ENCODE measurements around the gene PRCC. TPM values are rescaled to one million over a fixed set of nuclear protein-coding genes. Genes with fewer than 3 reads are reported as not detected.

PRCC gene
- total and polyA plus RNA-seq, 2 of the 4 experiments (the other 2 are of a cell fraction), result 10.6 to 59.6 TPM

- Histone ChIP-seq H2BK15ac (ENCODE audit: low read depth, low read length) (no peak overlapping the region), H3K27me3 (ENCODE audit: control insufficient read depth, insufficient read depth, low read length) (no peaks in the 10 kb centered on the region), H3K4me3 (ENCODE audit: insufficient read depth, low read depth, low read length) (peak overlapping the region; percentile 21; the same call in 1 of the 2 replicates), H2AFZ (replicated peaks; ENCODE audit: low read length, poor library complexity) (peak overlapping the region; percentile 55), H3K23ac (ENCODE audit: low read depth, low read length) (no peak overlapping the region), H4K8ac (ENCODE audit: low read depth in 2 of 2, low read length in 2 of 2) (no peak overlapping the region; a peak in 1 of 4 replicates), H3K4ac (ENCODE audit: low read depth, low read length) (no peak overlapping the region), H3K4me2 (ENCODE audit: low read depth, low read length) (peak overlapping the region; percentile 85), H2AK5ac (ENCODE audit: low read depth, low read length) (peak overlapping the region; percentile 37), H2BK120ac (ENCODE audit: low read depth, low read length) (no peak overlapping the region), H4K20me1 (ENCODE audit: insufficient read depth, low read length) (peaks cover 40% of the 10 kb centered on the region), H3K56ac (ENCODE audit: extremely low read depth, insufficient read depth, low read length) (no peak overlapping the region), H4K91ac (ENCODE audit: insufficient read depth, low read depth, low read length) (no peak overlapping the region), H3K9me3 (ENCODE audit: control insufficient read depth, insufficient read depth, low read length) (no peaks in the 10 kb centered on the region), H3K36me3 (ENCODE audit: control insufficient read depth, insufficient read depth, low read length) (peaks cover 30% of the 10 kb centered on the region), H3K14ac (replicated peaks; ENCODE audit: low read depth, low read length) (no peak overlapping the region), H2BK5ac (ENCODE audit: low read depth, low read length, poor library complexity, severe bottlenecking) (no peak overlapping the region), H2BK20ac (ENCODE audit: low read depth, low read length) (no peak overlapping the region), H3K18ac (ENCODE audit: low read depth, low read length) (no peak overlapping the region), H3K79me1 (ENCODE audit: low read depth in 1 of 2, low read length in 2 of 2) (peaks cover 28 to 80% of the 10 kb centered on the region in 2 experiments), H3K9ac (ENCODE audit: low read depth, low read length) (peak overlapping the region; percentile 38; the same call in 1 of the 2 replicates), H3K27ac (ENCODE audit: insufficient read depth, low read length) (no peak overlapping the region), H3K4me1 (ENCODE audit: control insufficient read depth, insufficient read depth, low read length) (peaks cover 8% of the 10 kb centered on the region), H3K9me1 (ENCODE audit: insufficient read depth, low read length) (peaks cover 8% of the 10 kb centered on the region; the same call in 1 of the 2 replicates), H2AK9ac (replicated peaks; ENCODE audit: low read depth, low read length, poor library complexity) (peak overlapping the region; percentile 86), H4K5ac (ENCODE audit: low read depth, low read length) (no peak overlapping the region)
- ATAC-seq (ENCODE audit: low read depth) (peak; percentile 69), DNase-seq (peak; percentile 89)
- WGBS, 2 experiments (ENCODE audit: extremely low coverage in 2 of 2, insufficient read length in 1 of 2), result 24% methylated on average over 12 of the region's 18 CpGs; no CpG with 5 or more reads in 1 of the 2 experiments
- intact Hi-C loops (cut with micrococcal nuclease), result loop anchor here (1.0 to 10.0 kb wide), 8 partner anchors 17 to 221 kb away; partner anchors contain the start of genes LRRC71, MEF2D, NTRK1 and PRCC
- POLR2A ChIA-PET (ENCODE audit: unreplicated experiment), result interaction anchor here (0.7 to 1.2 kb wide), 2 partner anchors 49 to 202 kb away, joined by 3 read pairs; no protein-coding TSS in a partner anchor
- CTCF ChIA-PET, result interaction anchor here (0.6 to 6.3 kb wide), 27 partner anchors 8 to 204 kb away, joined by 3 to 104 read pairs (median 5); partner anchors contain the start of genes CRABP2, HAPLN2, NES and NTRK1
- dilution Hi-C loops (cut with HindIII; ENCODE audit: low sequenced_read_pairs, unreplicated experiment), result no loop called here
- no TSS peak for BruUV-seq (replicated peaks)
- in situ Hi-C loops (cut with MboI; ENCODE audit: low sequenced_read_pairs), result no loop called here
- TF ChIP-seq BHLHE40 (IDR thresholded peaks at IDR 0.05; ENCODE audit: low read depth, low read length) (no peak), RCOR1 (IDR thresholded peaks at IDR 0.05; ENCODE audit: insufficient replicate concordance, low read length) (no peak), POLR2A (IDR thresholded peaks at IDR 0.05; ENCODE audit: low read depth, low read length) (peak; percentile 51; the same call in 1 of the 2 replicates), MXI1 (IDR thresholded peaks at IDR 0.05; ENCODE audit: borderline replicate concordance, low read depth, low read length) (peak; percentile 77), NFE2L2 (IDR thresholded peaks at IDR 0.05; ENCODE audit: low read depth, low read length) (no peak), RFX5 (IDR thresholded peaks at IDR 0.05; ENCODE audit: low read depth, low read length) (no peak), CHD1 (IDR thresholded peaks at IDR 0.05; ENCODE audit: low read depth, low read length) (no peak), ELK1 (IDR thresholded peaks at IDR 0.05; ENCODE audit: borderline replicate concordance, low read depth, low read length) (no peak), SMC3 (IDR thresholded peaks at IDR 0.05; ENCODE audit: low read depth, low read length) (peak; percentile 97), USF2 (IDR thresholded peaks at IDR 0.05; ENCODE audit: low read depth, low read length) (no peak), CEBPB (IDR thresholded peaks at IDR 0.05; ENCODE audit: low read depth, low read length) (no peak), MAZ (IDR thresholded peaks at IDR 0.05; ENCODE audit: borderline replicate concordance, low read depth, low read length) (peak; percentile 89; the same call in 1 of the 2 replicates), MAFK (IDR thresholded peaks at IDR 0.05; ENCODE audit: low read depth, low read length) (no peak), RAD21 (IDR thresholded peaks at IDR 0.05; ENCODE audit: low read length) (peak; percentile 96)
Observed at GRCh38 chr1:156725683-156726280, 41.6 kb upstream of the PRCC start.

All from IMR-90 (cell line).